Right renal pelvis (tissue), 4 donors: Measurements from ENCODE around the gene TTN. TPM values are rescaled to one million over a fixed set of nuclear protein-coding genes. Genes with fewer than 3 reads are reported as not detected.

Experiments
- DNase-seq, 4 donors: peaks; one replicate each; pipeline ENCODE4 v3.0.0-alpha.2; 2013; ENCODE audit warnings: low read depth in 4 of 4, low spot score in 3 of 4, missing footprints in 1 of 4
- polyA plus RNA-seq, 4 donors: library from polyadenylated mRNA; unstranded; fragments of 120-200 nt; gene quantifications; one replicate each; pipeline ENCODE4 v1.2.1, GENCODE V29; 2013; ENCODE audit not compliant: insufficient read length in 4 of 4

The TTN gene
- 1 to 10 TPM in 1 of 4 donors, under 1 TPM in 3; 0.80 to 1.1 (median 0.93) TPM for polyA plus RNA-seq

DNA sequence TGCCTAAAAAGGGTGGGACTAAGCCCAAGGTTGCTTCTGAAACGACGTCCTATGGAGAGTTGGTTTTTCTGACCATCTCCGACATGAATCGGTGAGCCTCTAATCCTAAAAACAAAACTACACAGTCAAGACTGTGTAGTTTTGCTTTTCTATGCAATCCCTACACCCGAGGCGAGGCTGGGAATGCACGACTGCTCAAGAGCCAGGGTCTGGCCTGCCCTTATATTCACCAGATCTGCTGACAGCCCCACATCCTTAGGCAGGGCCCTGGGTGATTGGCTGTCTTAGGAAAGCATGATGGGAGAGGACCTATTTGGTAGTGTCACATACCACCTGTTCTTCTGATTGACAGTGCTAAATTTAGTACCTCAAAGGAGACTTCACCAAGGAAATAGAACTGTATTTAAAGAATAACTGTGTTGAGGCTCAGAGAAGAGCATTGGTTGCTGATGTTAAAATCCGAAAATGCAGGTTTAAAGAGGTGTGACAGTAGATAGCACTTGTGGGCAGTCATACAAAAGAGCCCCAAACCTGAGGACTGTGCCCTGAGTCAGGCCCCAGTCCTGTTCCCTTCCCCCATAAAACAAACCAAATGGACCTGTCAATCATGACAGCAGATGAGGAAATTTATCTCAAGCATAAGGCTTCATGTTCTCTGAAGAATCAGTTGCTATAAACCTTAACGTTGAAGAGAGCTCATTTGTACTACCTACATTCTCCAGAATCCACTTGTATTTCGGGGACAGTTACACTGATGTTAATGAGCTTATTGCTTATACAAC is at the start of gene TTN:
TTN (minus strand) TSS at position 197 of the 782 bp plus-strand sequence. CDS start 2,781 bp downstream, outside the sequence.
- DNase-seq, result no peak

GRCh38 chr2:178855151-178855550 is 47.9 kb upstream of the TTN start:
- DNase-seq, result no peak

GRCh38 chr2:178848335-178848734 is 41.1 kb upstream of the TTN start:
- DNase-seq, result no peak

DNA sequence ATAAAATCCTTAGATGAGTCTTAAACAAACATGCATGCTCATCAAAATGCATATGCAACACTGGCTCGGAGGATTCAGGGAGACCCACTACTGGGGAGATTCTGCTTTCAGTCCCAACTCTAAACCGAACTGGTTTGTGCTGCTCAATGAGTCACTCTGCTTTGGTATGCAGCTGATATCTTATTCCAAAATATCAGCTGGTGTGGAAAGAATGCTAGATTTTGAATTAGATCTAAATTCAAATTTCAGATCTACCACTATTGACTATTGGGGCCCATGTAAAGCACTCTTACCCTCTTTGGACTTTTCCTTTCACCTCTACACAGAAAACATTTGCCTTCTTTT is 39.2 kb upstream of the TTN start:
- no peak for DNase-seq

- DNase-seq, result no peak
These were observed 38.6 kb upstream of the TTN start for GRCh38 chr2:178845566-178846457.

GRCh38 chr2:178844701-178845100 is 37.5 kb upstream of the TTN start:
- DNase-seq, result no peak

DNA sequence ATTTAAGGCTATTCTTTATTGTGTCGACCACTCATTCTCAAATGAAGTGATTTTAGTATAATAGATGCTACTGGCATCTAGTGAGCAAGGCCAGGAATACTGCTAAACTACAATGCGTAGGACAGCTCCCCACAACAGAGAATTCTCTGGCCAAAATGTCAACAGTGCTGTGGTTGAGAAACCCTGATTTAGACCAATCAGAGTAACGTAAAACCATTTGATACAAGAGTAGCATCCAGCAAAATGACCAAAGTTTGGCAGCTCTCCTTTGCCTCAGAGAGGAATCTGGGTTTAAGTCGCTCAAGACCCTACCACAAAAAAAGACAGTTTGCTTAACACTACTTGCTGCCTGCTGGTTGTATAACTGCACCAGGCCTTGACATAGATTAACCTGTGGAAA is 37.0 kb upstream of the TTN start:
- no peak for DNase-seq

GRCh38 chr2:178843697-178844096 is 36.5 kb upstream of the TTN start:
- DNase-seq, result no peak

DNA sequence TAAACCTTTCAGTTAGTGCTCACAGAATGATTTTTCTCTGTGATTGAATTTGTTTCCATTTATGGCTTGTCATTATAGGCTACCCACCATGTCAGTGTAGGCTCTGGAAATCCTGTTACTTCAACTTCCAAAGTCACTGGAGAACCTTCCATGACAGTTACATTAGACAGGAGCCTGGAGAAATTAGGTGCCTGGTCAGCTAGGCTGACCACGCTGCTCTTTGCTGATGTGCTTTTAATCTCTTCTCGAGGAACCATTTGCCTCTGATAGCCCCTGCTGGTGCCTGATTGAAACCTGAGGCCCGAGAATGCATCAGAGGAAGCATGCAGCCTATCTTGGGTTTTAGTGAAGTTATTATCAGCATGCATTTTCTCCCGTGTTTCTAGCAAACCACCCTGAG is 29.6 kb upstream of the TTN start:
- no peak for DNase-seq

DNA sequence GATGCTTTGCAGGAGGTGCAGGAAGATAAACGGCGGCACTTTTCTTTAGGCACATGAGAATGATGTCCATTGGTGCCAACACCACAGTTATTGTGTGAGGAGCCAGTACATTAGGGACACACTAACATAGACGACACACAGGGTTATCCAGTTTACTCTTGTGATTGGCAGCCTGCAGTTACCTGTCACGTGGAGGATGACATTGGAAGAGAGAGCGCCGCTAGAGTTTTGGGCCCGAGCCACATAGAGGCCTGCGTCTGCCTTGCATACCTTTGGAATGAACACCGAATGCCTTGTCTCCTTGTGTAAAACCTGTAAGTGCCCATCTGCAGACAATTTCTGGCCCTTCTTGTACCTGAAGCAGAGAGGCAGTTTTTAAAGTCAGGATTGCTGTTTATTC is 26.9 kb upstream of the TTN start:
- DNase-seq, result no peak

DNA sequence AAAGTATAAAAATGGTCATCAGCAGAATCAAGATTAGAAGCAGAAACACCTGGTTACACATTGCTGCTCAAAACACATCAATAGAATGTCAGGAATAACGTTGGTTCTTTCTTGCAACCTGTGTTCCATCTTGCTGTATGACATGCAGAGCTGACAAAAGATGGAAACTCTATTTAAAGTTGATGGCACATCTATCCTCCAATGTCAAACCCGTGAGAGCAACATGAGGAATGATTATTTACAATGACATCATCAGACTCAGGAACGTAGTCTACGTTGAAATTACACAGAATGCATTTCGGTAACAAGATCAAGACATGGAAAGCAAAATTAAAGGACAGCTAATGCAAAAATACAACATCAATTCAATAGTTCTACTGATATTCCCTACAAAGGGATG is 26.2 kb upstream of the TTN start:
- no peak for DNase-seq

DNA sequence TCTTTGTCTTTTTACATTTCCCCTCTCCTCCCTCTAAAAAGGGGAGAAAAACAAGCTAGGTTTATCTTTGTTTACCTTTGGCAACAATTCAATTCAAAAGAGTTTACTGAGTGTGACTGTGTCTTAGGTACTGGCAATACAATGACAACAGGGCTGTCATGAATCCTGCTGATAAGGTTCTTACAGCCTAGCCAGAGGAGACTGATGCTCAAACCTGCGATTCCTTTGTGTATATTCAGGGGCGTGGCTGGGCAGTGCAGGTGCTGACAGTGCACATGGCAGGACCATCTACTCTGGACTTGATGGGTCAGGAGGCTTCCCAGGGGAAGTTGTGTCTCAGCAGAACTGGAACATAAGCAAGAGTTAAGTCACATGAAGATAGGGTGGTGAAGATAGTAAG is 23.2 kb upstream of the TTN start:
- DNase-seq, result no peak

DNA sequence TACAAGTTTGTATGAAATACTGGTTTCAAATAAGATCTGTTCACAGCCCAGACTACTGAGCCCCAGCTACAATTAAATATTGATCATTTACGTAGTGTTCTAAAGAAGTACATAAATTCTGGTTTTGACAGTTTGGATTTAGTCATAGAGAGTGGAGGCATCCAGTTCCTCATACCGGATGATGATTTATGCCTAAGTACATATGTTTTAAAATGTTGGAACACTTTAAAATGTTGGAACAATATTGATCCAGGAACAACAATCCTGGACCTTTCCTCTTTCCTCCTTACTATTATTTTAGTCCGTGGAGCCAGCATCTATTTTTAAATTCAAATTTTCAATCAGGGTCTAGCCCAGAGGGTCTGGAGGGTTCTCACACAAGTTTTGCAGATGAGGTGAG is 22.8 kb upstream of the TTN start:
- DNase-seq, result no peak

DNA sequence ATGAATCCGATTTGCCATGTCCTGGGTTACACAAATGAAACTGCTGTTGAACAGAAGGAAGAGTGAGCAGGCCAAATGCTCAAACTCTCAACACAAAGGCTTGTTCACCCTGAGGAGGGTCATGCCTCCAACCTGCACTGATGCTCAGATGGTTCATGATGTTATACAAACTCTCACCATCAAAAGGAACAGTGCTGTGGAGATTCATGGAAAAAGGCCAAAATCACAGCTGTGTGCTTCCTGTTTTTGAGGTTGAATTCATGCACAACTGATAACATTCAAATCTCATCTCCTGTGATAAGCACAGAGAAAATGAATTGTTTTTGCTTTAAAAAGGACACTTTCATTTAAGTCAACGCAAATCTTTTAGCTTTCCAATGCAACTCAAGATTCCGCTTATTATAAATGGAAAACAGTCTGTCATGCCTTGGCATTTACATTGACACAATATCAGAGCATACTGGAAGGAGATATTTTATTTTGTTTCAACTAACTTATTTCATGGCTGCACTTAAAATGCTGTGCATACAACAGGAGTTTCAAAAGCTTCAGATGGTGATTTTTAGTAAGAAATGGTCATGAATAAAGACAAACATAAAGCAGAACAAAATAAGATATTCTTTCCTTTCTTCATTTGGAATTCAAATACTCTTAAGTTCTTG is 22.2 kb upstream of the TTN start:
- peak in 2 of 4 donors; percentile 1 to 2 for DNase-seq

- DNase-seq, result no peak
These were observed 21.3 kb upstream of the TTN start for GRCh38 chr2:178828486-178828881.

DNA sequence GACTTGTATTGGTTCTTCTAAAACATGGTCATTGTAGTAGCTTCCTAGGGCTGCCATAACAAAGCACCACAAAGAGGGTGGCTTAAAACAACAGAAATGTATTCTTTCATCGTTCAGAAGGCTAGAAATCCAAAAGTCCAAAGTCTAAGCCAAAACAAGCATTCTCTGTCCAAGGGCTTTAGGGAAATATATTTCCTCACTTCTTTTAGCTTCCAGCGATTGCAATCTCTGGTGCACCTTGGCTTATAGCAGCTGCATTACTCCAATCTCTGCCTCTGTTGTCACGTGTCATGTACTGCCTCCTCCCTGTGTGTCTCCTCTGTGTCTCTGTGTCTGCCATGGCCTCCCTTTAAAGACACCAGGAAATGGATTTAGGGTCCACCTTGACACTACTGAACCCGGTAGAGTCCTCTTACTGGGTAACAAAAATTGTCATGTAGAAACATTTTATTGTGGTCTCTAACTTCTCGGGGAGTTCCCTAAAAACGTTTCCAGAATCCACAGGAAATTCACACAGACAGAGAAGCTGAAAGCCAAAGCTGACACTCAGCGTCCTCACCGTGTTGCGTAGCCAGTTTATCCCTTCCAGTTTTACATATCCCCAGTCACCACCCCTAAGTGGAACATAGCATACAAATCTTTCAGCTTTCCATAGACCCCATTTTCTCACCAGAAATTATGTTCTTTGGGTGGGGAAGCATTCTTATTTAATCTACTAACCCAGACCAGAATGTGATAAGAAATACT is 20.7 kb upstream of the TTN start:
- DNase-seq, result no peak

GRCh38 chr2:178827111-178827510 is 19.9 kb upstream of the TTN start:
- DNase-seq, result no peak

GRCh38 chr2:178825183-178825582 is 18.0 kb upstream of the TTN start:
- no peak for DNase-seq

DNA sequence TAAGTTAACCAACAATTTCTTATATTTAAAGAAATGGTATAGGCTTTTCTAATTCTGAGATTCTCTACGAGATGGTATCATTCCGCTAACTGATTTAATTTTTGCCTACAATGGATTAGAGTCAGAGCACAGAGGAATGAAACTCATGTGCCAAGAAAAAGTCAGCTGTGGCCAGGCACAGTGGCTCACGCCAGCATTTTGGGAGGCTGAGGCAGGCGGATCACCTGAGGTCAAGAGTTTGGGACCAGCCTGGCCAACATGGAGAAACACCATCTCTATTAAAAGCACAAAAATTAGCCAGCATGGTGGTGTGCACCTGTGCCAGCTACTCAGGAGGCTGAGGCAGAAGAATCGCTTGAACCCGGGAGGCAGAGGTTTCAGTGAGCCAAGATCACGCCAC is 17.0 kb upstream of the TTN start:
- DNase-seq, result no peak

DNA sequence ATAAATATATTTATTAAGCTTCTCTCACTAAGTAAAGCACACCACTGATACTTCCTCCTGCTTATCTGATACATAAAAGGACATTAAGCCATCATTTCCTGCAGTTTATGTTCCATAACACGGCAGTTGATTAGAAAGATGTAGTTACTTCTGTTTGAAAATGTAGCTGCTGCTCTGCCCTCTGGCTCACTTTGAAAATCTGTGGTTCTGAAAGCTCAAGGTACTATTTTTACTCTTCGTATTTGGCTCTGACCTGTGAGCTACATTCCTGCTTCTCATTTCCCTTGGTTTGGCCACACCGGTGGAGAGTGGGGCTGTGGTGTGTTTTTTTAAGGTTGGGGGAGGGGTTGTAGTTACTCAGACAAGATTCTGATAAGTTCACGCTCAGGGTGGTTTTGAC is 12.8 kb upstream of the TTN start:
- no peak for DNase-seq
